ENCODE data around the gene CDK11B.
A peak's percentile ranks its signal among the peaks of the same experiment; 100 is the strongest.

GRCh38 chr1:1630191-1630964 is 28.4 kb downstream of the CDK11B start:
- TF ChIP-seq CTCF (IDR thresholded peaks at IDR 0.05) = no peak
- peak; percentile 51 for TF ChIP-seq POLR2A (IDR thresholded peaks at IDR 0.05)

Measured in ovary (tissue), 3 donors.